HG02763 (cell line): ENCODE measurements around the gene SLC22A31.
"Not testable (repeated sequence)": the region's sequence is repeated elsewhere in the genome, so short reads cannot be mapped to it uniquely, and the experiment has no call there.

Experiments used
- ATAC-seq: cut with Tn5 transposase; IDR thresholded peaks from one replicate; pipeline ENCODE4 v1.9.1; 2021; ENCODE audit warnings: mild to moderate bottlenecking, moderate library complexity; ENCODE audit not compliant: unreplicated experiment

Gene SLC22A31

GRCh38 chr16:89200124-89200849 lies at the start of gene SLC22A31:
SLC22A31 (minus strand) TSS chr16:89200537; CDS start chr16:89200501, 36 bp downstream.
- no peak for ATAC-seq

- no peak for ATAC-seq
Observed at GRCh38 chr16:89248196-89248982, 48.1 kb upstream of the SLC22A31 start.

DNA sequence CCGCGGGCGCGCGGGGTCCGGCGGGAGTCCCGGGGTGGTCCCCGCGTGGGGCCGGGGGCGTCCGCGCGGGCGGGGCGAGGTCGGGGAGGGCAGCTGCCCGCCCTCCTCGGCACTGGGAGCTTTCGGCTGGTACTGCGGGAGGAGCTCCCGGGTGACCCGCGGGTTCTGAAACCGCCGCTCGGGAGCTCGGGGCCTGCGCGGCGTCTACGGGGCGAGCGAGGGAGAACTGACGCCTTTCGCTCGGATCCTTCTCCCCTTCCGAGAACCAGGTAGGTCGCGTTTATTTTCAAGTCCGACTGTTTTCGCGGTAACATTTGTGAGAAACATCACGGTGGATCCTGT lies 47.4 kb upstream of the SLC22A31 start:
- ATAC-seq = not testable (repeated sequence)

- ATAC-seq = peak; percentile 73
Observed at GRCh38 chr16:89246903-89247733, 46.8 kb upstream of the SLC22A31 start.

DNA sequence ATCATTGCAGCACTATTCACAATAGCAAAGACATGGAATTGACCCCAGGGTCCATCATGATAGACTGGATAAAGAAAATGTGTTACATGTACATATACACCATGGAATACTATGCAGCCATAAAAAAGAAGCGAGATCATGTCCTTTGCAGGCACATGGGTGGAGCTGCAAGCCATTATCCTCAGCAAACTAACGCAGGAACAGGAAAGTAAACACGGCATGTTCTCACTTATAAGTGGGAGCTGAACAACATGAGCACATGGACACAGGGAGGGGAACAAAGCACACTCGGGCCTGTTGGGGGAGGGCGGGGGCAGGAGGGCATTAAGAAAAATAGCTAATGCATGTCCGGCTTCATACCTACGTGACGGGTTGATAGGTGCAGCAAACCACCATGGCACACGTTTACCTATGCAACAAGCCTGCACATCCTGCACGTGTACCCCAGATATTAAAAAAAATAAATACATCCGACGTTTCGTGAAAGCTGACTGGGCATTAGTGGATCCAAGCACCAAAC lies 46.1 kb upstream of the SLC22A31 start:
- ATAC-seq = no peak

GRCh38 chr16:89244754-89245153 lies 44.4 kb upstream of the SLC22A31 start:
- no peak for ATAC-seq

GRCh38 chr16:89244264-89244663 lies 43.9 kb upstream of the SLC22A31 start:
- not testable (repeated sequence) for ATAC-seq

- ATAC-seq = no peak
Observed at GRCh38 chr16:89243664-89244063, 43.3 kb upstream of the SLC22A31 start.

GRCh38 chr16:89242795-89243200 lies 42.5 kb upstream of the SLC22A31 start:
- no peak for ATAC-seq

DNA sequence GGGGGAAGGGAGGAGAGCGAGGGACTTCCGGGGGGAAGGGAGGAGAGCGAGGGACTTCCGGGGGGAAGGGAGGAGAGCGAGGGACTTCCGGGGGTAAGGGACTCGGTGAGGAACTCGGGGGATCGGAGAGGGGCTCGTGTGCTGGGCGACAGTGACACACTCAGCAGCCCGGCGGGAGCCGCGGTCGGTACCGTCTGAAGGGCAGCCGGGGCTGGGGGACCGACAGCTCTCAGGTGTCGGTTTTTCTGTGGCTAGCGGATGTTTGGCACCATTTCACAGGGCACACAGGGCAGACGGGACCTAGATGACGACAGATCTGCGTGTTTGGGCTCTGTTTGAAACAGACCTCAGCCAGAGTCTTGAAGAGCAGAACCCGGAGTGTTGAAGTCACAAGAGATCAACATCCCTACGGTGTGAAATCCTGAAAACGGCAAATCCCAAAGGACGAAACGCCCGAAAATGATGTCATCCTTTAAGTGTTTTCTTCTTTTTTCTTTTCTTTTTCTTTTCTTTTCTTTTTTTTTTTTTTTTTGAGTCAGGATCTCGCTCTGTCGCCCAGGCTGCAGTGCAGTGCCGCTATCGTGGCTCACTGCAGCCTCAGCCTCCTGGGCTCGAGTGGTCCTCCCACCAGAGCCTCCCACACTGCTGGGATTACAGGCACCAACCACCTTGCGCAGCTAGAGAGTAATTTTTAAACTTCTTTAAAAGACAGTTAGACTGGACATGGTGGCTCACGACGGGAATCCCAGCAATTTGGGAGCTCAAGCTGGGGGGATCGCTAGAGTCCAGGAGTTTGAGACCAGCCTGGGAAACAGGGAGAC lies 41.1 kb upstream of the SLC22A31 start:
- peak; percentile 66 for ATAC-seq

DNA sequence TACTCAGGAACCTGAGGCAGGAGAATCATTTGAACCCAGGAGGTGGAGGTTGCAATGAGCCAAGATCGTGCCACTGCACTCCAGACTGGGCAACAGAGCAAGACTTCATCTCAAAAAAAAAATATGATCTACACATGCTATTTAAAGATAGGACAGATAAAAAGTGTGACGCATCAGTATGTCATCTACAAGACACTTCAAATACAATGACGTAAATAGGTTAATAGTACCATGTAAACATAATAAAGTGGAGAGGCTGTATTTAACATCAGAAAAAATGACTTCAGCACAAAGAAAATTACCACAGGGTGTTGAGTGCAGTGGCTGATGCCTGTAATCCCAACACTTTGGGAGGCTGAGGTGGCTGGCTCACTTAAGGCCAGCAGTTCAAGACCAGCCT lies 37.4 kb upstream of the SLC22A31 start:
- ATAC-seq = no peak

DNA sequence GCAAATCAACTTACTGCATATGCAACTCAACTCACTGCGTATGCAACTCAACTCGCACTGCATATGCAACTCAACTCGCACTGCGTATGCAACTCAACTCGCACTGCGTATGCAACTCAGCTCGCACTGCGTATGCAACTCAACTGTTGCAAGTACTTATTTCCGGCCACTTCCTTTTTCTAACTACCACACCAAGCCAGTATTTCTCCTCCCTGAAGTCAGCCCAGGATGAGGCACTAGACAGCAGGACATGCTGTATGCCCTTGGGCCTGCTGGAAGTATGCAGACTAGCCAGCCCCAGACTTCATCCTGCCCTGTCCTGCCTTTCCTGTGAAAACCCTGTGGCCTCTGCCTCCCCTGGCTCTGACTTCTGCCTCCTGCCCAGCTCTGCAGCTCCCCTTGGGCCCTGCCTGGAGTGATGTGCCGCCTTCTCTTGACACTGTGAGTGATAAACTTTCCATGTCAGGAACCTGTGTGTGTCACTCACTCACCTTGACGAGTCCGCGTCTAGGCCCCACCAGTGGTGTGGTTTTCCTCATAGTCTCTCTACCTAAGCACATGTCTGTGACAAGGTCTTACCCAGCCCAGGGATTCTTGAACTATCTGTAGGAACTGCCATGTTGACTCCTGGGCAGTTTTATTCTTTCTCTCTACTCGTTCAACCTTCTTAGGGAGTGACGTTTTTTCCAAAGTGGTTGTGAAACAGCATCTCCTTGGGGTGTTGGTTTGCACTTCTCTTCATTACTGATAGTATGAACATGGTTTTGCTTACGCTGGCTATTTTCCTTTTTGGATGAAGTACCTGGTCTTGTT lies 33.5 kb upstream of the SLC22A31 start:
- ATAC-seq = no peak

GRCh38 chr16:89232107-89232506 lies 31.8 kb upstream of the SLC22A31 start:
- ATAC-seq = no peak

- no peak for ATAC-seq
Observed at GRCh38 chr16:89230255-89230654, 29.9 kb upstream of the SLC22A31 start.

GRCh38 chr16:89224665-89225064 lies 24.3 kb upstream of the SLC22A31 start:
- ATAC-seq = no peak

DNA sequence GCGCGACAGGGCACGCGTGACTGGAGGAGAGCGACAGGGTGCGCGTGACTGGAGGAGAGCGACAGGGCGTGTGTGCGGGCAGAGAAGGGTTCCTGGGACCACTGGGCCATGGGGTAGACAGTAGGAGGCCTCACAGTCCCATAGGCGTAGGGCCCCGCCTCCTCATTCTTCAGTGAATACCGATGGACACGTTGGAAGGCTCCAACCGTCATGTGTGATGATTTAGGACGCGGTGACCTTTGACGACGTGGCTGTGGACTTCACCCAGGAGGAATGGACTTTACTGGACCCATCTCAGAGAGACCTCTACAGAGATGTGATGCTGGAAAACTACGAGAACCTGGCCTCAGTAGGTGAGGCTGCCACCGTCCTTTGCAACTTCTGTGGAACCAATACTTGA lies 22.6 kb upstream of the SLC22A31 start:
- ATAC-seq = no peak

DNA sequence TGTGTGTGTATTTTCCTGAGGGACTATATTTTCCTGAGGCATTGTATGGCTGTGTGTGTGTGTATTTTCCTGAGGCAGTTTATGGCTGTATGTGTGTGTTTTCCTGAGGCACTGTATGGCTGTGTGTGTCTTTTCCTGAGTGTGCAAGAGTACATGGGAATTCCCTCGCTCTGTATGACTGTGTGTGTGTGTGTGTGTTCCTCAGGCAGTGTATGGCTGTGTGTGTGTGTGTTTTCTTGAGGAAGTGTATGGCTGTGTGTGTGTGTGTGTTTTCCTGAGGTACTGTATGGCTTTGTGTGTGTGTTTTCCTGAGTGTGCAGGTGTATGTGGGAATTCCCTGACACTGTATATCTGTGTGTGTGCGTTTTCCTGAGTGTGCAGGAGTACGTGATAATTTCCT lies 21.3 kb upstream of the SLC22A31 start:
- no peak for ATAC-seq

- ATAC-seq = no peak
Observed at GRCh38 chr16:89219365-89219764, 19.0 kb upstream of the SLC22A31 start.

DNA sequence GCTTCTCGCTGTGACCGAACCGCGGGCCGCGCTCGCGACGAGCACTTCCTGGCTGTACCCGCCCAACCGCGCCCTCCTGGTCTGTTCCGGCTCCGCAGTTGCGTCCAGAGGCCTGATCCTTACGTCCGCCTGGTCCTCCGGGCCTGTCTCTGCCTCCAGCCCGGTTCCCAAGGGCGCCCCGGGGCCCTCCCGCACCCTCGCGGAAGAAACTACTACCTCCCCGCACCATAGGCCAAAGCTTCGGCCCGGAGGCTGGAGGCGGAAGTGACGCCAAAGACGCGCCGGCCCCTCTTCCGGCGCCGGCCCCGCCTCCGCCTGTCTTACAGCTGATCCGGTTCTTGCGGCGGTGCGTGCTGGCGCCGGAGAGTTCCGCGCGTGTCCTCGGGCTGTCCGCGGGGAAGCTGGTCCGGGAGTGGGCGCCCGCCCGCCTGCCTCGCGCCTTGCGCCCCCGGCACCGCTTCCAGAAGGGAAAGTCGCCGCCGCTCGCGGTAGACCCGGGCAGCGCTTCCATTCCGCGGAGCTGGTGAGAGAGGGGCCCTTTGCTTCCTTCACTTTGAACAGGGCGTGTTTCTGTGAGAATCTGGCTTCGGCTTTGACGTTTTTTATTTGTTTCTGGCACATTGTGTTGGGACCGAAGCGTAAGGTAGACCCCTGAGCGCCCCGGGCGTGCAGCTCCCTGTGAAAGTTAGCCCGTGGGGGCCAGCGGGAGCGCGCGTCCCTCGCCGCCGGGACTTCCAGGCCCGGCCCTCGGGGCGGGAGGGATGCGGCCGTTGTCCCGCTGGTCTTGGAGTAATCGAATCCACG lies 17.3 kb upstream of the SLC22A31 start, which contains the start of gene ZNF778:
TSS of gene ZNF778 (plus strand) at position 316 of the 804 bp plus-strand sequence. CDS start 3,425 bp downstream, outside the sequence.
- ATAC-seq = peak; percentile 84
